Uterus (tissue), 2 donors: Measurements from ENCODE around the gene TMEM234.

ENCODE experiments used
- POLR2A ChIP-seq, 2 donors: fragments of 450-650 bp; IDR thresholded peaks; one replicate each; pipeline ENCODE4 v1.6.1; 2016; ENCODE audit warnings: antibody characterized with exemption in 2 of 2, mild to moderate bottlenecking in 1 of 2, moderate library complexity in 1 of 2
- TF ChIP-seq, protein P1 (sequence below), 4 experiments: fragments of 200-600 bp in 2 of 4; fragments of 450-650 bp in 2 of 4; sonication (generic) in 2 of 4; IDR thresholded peaks; one replicate each; pipeline ENCODE4 v1.5.1; 2016 to 2019; ENCODE audit warnings: antibody characterized with exemption in 4 of 4, mild to moderate bottlenecking in 2 of 4, moderate library complexity in 1 of 4

DNA sequence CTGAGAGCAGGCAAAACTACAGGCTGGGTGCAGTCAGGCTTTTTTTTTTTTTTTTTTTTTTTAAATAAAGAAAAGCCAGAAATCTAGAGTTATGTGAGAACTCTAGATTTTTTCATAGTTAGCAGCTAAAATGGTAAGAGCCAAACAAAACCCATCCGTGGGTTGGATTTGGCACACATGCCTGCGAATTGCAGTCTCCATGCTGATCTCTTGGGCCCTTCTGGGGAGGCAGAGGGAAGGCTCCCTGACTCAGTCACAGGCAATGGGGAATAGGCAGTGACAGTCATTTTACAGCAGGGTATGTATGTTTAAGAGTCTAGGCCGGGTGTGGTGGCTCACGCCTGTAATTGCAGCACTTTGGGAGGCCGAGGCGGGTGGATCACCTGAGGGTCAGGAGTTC is 40.1 kb downstream of the TMEM234 start:
- TF ChIP-seq, protein P1, sequence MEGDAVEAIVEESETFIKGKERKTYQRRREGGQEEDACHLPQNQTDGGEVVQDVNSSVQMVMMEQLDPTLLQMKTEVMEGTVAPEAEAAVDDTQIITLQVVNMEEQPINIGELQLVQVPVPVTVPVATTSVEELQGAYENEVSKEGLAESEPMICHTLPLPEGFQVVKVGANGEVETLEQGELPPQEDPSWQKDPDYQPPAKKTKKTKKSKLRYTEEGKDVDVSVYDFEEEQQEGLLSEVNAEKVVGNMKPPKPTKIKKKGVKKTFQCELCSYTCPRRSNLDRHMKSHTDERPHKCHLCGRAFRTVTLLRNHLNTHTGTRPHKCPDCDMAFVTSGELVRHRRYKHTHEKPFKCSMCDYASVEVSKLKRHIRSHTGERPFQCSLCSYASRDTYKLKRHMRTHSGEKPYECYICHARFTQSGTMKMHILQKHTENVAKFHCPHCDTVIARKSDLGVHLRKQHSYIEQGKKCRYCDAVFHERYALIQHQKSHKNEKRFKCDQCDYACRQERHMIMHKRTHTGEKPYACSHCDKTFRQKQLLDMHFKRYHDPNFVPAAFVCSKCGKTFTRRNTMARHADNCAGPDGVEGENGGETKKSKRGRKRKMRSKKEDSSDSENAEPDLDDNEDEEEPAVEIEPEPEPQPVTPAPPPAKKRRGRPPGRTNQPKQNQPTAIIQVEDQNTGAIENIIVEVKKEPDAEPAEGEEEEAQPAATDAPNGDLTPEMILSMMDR (IDR thresholded peaks at IDR 0.05) = no peak
- TF ChIP-seq POLR2A (IDR thresholded peaks at IDR 0.05) = no peak
